HG03469 (cell line): ENCODE results near the gene WDR5.

Source experiments
- ATAC-seq: cut with Tn5 transposase; IDR thresholded peaks from one replicate; pipeline ENCODE4 v1.9.1; 2021; ENCODE audit warnings: mild to moderate bottlenecking, moderate library complexity, moderate number of reproducible peaks; ENCODE audit not compliant: unreplicated experiment

The WDR5 gene

DNA sequence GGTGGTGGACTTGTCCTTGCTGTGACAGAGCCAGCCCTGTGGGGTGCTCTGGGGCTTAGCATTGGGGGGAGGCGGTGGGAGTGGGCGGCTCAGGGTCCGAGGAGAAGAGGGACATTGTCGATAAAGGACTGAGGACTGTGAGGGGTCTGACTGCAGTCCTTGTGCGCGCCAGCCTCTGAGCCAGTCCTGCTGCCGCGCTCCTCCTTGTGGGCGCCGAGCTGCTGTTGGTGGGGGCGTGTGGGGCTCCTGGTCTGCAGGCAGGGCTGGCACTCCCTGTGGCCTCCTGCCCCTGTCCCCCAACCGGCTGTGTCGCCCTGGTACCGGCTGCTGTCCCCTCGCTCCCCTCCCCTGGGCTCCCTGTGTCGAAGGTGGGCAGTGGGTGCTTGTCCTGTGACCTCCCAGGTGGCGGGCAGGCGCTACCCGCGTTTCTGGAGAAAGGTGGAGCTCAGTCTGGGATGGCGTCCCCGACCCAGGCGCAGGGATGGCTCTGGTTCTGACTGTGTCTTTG lies 21.6 kb downstream of the WDR5 start:
- ATAC-seq: no peak

DNA sequence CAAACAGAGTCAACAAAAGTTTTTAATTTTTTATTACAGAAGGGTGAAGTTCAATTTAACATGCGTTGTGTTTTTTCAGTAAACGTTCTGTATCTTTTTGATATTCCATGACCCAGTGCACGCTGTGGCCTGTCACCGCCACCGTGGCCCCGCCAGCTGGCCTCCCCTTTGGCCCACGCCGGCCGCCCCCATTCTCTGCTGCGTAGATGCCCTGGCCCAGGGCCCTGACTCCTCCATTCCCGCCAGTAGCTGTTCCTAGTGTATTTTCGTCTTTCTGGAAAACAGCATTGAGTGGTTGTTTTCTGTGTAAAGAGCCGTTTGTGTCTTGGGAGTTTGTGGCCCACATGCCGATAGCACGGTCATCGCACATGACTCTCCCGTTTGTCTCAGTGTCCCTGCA lies 22.4 kb downstream of the WDR5 start:
- no peak for ATAC-seq

DNA sequence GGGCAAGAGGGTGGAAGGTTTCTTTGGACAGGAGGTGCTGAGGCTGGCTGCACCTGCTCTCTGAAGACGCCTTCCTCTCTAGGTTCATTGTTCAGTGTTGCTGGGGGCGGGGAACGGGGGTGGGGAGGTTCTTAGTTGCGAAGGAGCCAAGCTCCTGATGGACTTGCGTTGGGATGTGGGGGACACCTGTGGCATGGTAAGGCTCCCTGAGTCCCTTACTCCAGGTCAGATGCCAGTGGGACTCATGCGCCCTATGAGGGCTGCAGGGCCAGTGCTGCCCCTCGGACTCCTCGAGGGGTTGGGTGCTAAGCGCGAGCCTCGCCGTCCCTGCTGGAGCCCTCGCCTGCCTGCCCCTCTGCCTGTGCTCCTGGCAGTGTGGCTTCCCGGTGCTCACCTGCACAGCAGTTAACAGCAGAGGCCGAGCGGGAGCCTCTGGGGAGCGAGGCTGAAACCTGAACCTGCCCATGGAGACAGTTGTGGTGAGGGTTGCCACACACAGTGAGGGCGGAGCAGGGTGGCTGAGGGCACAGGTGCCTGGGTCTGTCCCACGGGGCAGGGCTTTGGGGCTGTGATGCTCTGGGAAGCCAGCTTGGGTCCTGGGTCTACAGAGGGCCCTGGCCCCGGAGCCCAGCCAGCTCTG lies 23.0 kb downstream of the WDR5 start:
- no peak for ATAC-seq

DNA sequence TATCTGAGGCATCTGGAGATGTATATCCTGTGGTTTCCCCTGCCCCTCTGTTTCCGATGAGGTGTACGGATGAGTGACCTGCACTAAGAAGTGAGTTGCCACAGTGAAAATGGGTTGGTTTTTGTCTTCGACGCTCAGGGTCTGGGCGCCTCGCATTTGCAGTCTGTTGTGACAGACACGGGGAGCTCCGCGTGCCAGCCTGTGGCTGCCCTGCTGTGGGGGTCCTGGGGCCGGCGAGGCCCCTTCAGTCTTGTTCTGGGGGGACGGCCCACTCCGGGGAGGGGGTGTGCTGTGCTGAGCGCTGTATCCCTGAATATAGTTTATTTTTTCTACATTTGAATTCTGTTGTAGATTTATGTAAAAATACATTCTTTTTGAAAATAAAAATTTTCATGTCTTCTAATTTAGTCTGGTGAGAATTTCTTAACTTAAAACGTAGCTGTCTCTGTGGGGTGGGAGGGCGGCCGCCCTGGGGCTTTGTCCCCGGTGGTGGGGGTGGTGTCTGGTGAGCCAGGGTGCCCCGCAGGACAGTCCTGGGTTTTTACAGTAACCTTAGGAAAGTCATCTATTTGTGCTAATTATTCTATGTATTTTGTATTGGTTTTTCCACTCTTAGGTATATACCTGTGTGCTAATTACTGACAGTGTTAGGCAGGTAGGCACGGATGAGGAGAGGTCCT lies 23.8 kb downstream of the WDR5 start:
- ATAC-seq: no peak

DNA sequence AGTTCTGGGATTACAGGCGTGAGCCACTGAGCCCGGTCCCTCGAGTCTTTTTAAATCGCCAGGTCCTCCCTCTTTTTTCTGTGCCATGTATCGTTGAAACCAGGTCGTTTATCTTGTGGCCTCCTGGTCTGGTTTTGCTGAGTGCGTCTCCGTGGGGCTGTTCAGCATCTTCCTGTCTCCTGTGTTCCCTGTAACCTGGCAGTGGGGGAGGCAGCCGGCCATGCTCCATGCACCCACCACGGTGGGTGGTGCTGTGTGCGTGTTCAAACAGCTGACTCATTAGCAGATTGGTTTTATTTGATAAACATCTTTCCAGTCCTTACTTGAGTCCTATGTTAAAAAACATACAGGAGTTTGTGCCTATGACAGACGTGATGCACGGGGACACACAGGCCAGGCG lies 25.8 kb downstream of the WDR5 start:
- ATAC-seq: no peak

DNA sequence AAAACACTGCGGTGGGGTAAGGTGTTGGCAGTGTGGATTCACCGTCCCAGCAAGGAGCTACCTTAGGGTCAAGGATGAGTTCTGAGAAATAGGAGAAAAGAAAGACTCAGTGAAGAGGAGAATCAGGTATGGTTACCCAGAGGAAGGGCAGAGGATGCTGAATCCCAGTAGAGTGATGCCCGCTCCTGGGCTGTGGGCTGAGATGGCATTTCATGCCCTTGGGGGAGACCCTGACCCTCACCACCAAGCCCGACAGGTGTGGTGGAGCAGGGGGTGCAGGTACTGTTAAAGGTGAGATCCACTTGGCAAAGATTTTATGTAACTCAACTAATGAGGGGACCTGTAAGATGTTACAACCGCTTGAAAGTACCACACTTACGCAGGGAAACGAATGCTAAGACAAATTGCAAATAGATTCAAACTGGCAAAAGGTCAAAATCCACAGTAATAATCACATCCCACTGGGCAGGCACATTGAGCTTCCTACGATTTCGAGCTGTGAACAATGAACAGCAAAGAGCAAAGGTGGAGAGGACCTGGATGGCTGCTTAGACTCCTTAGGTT lies 26.4 kb downstream of the WDR5 start:
- ATAC-seq: no peak

DNA sequence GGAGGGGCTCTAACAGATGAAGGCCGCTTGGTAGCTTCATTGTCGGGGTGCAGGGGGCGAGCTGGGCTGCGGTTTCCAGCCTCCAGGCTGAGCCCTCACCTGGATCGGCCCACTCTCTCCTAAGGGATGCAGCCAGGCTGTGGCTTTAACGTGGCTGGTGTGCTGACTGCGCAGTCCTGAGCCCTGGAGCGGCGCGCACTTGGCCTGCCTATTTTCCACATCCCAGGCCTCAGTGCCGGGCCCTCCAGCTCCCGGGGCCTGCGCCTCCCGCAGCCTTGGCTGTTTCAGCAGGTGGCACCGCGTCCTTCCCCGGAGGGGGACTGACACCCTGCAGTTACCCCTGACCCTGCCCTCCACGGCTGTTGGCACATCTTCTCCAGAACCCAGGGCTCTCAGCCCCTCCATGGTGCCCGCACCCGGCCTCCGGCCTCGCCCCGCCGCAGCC lies 27.1 kb downstream of the WDR5 start:
- no peak for ATAC-seq

DNA sequence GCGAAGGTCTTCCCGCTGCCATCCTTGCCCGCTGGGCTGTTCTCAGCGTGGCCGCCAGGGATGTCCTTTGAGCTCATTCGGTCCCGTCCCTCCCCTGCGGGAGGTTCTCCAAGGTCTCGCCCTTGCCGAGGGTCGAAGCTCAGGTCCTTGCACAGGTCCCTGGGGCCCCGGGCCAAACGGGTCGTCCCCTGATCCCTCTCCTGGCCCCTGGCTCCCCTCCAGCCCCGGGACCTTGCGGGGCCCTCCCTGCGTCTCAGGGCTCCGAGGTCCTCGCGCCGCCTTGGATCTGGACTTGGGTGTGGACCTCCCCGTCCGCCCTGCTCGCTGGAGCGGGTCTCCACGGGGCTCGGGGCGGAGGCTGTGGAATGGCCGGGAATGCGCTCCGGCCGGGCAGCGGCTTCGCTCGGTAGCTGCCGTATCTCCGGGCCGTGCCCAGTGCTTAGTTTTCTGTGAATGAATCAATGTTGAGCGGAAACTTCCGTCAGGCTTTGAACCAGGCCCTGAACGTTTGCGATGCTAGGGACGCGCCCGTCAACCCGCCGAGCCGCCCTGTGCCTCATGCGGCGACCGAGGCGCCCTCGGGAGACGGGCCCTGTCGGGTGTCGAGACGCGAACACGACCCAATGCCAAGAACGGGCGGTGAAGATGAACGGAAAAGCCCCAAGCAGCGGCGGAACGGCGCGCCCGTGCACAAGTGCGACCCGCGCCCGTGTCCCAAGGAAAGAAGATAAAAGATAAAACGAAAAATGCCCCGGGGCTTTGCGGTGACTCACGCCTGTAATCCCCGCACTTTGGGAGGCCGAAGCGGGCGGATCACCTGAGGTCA lies 27.7 kb downstream of the WDR5 start:
- ATAC-seq: no peak

DNA sequence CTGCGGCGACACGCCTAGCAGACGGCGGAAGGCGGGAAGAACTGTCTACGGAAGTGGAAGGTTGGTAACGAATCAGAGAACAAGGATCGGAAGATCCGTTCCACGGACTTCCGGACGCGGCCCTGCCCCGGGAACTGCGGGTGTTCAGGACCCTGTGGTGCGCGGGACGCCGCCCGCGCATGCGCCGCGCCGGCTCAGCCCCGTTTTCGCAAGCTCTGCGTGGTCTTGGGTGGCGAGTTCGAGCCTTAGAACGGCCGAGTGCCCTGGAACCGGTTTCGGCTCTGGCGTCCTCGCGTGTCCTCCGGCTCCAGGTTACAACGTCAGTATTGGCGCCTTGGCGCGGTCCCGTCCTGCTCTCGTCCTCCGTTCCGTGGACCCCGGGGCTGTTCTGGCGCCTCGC lies 29.0 kb downstream of the WDR5 start:
- no peak for ATAC-seq

DNA sequence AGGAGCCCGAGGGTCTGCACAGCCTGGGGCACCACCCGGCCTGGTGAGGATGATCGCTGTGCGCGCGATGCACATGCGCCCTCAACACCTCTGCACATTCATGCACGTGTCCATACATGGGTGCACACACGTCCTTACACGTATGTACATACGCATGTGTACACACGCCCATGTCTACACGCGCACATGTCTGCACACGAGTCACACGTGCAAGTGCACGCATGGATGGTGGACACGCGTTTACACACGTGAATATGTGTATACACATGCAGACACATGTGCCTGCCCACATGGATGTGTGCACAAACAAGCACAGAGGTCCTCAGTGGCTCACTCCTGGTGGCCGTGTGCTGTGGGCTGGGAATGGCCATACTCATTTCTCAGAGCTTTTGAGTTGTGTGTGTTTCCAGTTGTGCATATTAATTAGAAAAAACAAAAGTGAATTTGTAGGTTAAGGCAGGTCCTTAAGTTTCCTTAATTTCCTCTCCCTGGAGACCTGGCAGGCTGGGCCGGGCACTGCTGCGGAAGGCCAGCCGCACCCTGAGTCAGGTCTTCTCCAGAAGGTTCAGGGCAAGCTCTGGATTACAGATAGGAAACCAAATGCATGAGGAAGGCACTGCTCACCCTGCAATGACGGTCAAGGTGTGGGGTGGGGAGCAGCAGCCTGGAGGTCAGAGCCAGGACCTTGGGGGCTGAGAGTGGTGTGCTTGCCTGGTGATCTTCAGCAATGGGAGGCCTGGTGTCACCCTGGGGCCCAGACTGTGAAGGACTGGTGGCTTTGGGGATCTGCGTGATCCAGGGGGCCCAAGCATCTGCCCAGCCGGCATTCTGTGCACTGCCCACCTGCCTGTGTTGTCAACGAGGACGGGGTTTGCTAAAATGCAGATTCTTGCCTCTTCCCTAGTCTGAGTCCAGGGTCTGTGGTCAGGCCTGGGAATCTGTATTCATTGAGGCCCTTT lies 29.8 kb downstream of the WDR5 start:
- ATAC-seq: no peak

DNA sequence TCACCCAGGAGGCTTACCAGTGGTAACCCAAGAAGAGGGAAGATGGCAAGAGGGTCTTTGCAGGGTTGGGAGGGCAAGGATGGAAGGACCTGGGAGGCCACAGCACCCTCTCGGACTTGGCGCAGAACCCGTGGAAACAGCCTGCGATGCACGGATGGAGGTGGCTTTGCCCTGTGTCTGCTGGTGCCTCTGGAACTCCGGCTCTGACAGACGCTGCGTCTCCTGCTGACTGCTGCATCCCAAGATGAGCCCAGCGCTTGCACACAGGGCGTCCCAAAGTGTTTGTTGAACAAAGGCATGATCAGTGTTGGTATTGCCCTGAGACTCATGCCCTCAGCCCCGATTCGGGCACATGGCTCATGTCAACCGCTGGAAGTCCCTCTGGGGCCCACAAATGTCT lies 30.5 kb downstream of the WDR5 start:
- ATAC-seq: no peak

DNA sequence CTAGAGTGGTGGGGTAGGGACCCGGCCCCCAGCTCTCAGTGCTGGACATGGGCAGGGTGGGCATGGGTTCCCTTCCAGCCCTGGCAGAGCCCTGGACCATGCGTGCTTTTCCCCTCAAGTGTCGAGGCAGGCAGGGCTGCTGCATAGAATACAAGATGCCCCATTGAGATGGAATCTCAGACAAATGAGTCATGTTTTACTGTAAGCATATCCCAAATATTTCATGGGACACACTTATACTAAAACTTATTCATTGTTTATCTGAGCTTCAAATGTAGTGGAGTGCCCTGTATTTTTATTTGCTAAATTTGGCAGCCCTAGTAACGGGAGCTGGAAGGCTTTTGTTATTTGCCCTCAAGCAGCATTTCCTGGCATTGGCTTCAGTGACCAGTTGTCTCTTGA lies 31.6 kb downstream of the WDR5 start:
- no peak for ATAC-seq

DNA sequence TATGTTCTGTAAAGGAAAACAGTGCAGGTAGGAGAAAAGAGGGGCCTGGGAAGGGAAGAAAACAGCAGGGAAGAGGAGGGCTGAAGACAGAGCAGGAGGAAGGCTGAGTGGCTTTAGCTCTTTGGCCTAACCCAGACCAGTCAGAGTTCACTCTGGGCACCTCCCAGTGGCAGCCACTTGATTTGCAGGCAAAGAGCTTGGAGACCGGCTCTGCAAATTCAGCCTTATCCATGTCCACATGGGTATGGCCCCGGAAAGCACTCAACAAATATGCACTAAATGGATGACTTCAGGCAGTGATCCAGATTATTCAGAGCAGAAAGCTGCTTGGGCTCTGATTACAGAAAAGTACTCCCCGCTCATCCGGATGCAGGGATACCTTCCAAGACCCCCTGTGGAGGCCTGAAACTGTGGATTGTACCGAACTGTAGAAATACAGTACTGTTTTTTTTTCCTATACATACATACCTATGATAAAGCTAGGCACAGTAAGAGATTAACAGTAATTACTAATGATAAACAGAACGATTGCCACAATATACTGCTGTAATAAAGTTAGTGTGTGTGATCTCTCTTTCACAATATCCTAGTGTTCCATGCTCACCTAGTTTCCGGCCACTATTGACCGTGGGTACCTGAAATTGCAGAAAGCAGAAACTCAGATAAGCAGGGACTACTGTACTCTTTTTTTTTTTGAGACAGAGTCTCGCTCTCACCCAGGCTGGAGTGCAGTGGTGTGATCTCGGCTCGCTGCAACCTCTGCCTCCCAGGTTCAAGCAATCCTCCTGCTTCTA lies 33.1 kb downstream of the WDR5 start:
- no peak for ATAC-seq

DNA sequence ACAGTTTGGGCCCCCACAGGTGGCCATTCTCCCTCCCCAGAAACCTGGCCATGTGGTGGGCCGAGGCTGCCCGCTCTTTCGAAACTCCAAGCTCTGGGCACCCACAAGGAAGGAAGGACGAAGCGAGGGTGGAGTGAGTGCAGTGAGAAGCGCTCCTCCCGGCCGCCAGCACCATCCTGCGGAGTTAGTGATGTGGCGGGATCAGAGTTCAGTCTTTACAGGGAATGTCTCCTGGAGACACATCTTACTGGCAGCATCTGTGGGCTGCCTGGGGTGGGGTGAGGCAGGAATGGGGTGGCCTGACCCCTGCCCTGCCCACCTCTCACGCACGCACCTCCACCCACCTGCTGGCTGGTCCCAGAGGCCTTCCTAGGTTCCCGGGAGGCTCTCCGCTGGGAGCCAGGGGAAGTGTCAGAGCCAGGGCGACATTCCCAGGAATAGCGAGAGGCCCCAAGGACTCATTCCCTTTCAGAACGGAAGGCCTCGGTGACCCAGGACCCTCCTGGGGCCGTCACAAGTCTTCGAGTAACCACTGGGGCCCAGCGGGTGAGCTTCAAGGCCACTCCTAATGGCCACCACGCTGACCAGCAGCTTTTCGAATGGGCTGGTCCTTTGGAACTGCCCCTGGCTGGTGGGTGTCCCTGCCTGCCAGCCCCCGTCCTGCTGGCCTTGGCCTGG lies 34.0 kb downstream of the WDR5 start:
- no peak for ATAC-seq

DNA sequence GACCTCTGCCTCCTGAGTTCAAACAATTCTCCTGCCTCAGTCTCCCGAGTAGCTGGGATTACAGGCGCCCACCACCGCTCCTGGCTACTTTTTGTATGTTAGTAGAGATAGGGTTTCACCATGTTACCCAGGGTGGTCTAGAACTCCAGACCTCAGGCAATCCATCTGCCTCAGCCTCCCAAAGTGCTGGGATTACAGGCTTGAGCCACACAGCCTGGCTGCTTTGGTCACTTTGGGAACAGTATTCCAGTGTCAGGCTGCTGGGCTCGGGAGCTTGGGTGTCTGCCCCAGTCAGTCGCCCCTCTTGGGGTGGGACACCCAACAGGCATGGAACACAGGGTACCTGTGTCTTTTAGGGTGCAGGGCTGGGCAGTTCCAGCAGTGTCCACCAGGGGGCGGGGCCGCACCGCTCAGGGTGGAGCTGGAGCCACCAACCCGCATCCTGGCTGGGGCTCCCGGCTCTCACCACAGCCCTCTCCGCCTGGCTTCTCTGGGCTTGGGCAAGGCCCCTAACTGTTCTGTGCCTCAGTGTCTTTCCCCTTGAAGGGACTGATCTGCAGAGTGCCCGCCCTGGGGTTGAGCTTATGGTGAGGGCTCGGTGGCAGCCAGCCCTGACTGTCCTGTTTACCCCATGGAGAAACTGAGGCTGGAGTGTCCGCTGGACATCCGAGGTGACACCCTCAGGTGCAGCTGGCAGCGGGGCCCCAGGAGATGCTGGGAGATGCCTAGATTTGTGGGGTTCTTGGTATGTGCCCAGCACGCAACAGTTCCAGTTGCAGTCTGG lies 34.8 kb downstream of the WDR5 start:
- ATAC-seq: no peak

DNA sequence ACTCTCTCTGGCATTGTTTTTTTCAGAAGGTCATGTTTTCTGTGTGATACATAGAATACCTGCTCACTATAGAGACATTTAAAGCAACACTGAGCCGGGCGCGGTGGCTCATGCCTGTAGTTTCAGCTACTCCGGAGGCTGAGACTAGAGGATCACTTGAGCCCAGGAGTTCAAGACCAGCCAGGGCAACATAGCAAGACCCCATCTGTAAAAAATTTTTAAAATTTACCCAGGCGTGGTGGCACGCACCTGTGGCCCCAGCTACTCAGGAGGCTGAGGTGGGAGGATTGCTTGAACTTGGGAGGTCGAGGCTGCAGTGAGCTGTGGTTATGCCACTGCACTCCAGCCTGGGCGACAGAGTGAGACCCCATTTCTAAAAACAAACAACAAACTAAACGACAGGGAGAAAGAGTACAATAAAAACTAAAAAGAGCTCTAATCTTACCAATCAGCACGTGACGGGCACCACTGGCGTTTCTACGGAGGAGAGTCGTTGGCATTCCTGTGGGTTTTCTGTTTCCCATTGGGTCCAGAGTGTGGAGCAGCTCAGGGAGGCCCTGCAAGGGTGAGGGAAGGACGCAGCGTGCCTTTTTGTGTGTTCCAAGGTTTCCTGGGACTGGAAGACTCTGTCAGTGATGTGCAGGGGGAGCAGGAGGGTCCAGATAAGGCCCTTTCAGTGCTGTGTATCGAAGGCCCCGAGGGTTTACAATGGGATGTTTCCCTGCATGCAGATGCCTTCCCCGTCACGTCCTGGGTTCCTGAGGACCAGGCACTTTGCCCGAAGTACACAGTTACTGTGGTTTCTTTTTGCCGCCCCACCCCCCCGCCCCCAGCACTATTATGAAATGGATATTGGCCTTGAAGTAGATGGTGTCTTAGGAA lies 35.7 kb downstream of the WDR5 start:
- ATAC-seq: no peak
